Astrocyte of the cerebellum (primary cell): ENCODE results near the gene SIN3B.

Experiments used
- DNase-seq: peaks from one replicate; pipeline ENCODE4 v3.0.0-alpha.2; 2011; ENCODE audit warnings: low read depth
- H3K4me3 ChIP-seq: 2 replicates; pipeline ENCODE4 v1.5.1; 2011; ENCODE audit warnings: mild to moderate bottlenecking, low read depth, low read length, moderate library complexity
- in situ Hi-C: cut with HindIII; loops from 2 replicates; pipeline ENCODE4 v1.10.0; 2017; ENCODE audit warnings: low sequenced_read_pairs
- TF ChIP-seq, protein P1 (sequence below): IDR thresholded peaks from 2 replicates; pipeline ENCODE4 v1.5.1; 2012; ENCODE audit warnings: low read length, low read depth, moderate library complexity, mild to moderate bottlenecking; ENCODE audit errors: missing control alignments

The SIN3B gene

DNA sequence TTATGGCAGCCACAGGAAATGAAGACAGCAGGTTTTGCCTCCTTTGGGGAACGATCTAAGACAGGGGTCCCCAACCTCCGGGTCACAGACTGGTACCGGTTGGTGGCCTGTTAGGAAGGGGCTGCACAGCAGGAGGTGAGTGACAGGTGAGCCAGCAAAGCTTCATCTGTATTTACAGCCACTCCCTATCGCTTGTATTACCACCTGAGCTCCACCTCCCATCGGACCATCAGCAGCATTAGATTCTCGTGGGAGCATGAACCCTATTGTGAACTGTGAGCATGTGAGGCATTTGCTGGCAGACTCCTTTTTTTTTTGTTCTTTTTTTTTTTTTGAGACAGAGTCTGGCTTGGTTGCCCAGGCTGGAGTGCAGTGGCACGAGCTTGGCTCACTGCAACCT is 81.8 kb downstream of the SIN3B start:
- TF ChIP-seq, protein P1, sequence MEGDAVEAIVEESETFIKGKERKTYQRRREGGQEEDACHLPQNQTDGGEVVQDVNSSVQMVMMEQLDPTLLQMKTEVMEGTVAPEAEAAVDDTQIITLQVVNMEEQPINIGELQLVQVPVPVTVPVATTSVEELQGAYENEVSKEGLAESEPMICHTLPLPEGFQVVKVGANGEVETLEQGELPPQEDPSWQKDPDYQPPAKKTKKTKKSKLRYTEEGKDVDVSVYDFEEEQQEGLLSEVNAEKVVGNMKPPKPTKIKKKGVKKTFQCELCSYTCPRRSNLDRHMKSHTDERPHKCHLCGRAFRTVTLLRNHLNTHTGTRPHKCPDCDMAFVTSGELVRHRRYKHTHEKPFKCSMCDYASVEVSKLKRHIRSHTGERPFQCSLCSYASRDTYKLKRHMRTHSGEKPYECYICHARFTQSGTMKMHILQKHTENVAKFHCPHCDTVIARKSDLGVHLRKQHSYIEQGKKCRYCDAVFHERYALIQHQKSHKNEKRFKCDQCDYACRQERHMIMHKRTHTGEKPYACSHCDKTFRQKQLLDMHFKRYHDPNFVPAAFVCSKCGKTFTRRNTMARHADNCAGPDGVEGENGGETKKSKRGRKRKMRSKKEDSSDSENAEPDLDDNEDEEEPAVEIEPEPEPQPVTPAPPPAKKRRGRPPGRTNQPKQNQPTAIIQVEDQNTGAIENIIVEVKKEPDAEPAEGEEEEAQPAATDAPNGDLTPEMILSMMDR: no peak
- no peak overlapping the region for H3K4me3 ChIP-seq
- DNase-seq: no peak
- in situ Hi-C loops: no loop called here

DNA sequence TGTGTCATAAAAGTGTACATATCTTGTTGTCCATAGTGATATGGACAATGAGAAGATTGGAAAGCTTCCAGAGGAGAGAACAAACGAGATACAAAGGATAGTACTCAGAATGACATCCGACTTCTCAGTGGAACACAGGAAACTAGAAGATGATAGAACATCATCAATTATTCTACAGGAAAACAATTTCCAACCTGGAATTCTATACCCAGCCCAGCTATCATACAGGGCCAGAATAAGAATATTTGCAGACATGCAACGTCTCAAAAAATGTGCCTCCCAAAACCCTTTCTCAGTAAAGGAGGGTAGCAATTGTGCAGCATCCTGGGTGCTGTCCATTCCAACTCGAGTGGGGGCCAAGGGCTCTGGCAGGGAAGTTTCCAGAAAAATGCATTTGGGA is 83.6 kb downstream of the SIN3B start:
- DNase-seq: no peak
- TF ChIP-seq, protein P1: no peak
- H3K4me3 ChIP-seq: no peak overlapping the region
- in situ Hi-C loops: no loop called here

- in situ Hi-C loops: no loop called here
- TF ChIP-seq, protein P1: no peak
- no peak for DNase-seq
- no peak overlapping the region for H3K4me3 ChIP-seq
These were observed 85.2 kb downstream of the SIN3B start for GRCh38 chr19:16914421-16914820.

GRCh38 chr19:16915135-16915534 is 85.9 kb downstream of the SIN3B start:
- no peak overlapping the region for H3K4me3 ChIP-seq
- TF ChIP-seq, protein P1: no peak
- no peak for DNase-seq
- in situ Hi-C loops: no loop called here

DNA sequence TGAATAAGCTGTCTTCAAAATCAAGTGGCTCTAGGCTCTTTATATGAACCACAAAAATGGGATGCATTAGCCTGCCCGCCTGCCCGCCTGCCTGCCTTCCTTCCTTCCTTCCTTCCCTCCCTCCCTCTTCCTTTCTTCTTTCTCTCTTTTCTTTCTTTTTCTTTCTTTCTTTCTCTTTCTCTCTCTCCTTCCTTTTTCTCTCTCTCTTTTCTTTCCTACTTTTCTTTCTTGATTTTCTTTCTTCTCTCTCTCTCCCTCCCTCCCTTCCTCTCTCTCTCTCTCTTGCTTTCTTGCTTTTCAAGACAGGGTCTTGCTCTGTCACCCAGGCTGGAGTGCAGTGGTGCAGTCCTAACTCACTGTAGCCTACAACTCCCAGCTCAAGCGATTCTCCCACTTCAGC is 86.5 kb downstream of the SIN3B start:
- TF ChIP-seq, protein P1: no peak
- H3K4me3 ChIP-seq: no peak overlapping the region
- in situ Hi-C loops: no loop called here
- no peak for DNase-seq

DNA sequence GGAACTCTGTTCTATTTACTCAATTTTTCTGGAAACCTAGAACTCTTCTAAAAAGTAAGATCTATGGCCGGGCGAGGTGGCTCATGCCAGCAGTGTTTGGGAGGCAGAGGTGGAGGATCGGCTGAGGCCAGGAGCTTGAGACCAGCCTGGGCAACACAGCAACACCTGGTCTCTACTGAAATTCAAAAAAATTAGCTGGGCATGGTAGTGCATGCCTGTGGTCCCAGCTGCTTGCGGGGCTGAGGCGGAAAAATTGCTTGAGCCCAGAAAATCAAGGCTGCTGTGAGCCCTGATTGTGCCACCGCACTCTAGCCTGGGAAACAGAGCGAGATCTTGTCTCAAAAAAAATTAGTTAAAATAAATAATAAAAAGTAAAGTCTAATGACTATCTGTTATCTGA is 88.2 kb downstream of the SIN3B start:
- no peak for DNase-seq
- no peak overlapping the region for H3K4me3 ChIP-seq
- in situ Hi-C loops: no loop called here
- TF ChIP-seq, protein P1: no peak

DNA sequence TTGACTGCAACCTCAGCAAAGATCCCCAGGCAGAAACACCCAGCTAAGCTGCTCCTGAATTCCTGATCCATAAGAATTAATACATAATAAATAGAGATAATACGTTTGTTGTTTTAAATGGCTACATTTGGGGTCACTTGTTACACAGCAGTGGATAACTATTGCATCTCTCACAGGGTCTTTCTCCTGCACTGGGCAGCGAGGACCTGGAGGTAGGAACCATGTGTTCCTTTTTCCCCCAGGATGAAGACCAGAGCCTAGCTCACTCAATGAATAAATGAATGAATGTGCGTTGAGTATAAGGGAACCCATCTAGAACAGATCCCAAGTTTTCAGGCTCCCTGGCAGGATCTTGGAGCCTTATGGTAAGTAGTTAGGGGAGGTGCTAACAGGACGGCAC is 90.3 kb downstream of the SIN3B start:
- TF ChIP-seq, protein P1: no peak
- H3K4me3 ChIP-seq: no peak overlapping the region
- in situ Hi-C loops: no loop called here
- no peak for DNase-seq
